HUDEP-2 (cell line): ENCODE data around the gene MT1G.

Source experiments
- DNase-seq, 76 experiments: peaks; one replicate each; lab custom pipeline; 2025; ENCODE audit not compliant: unreplicated experiment in 76 of 76; lab: John Stamatoyannopoulos, UW

Gene MT1G

GRCh38 chr16:56640076-56640475 lies 27.8 kb downstream of the MT1G start:
- DNase-seq, result no peak

DNA sequence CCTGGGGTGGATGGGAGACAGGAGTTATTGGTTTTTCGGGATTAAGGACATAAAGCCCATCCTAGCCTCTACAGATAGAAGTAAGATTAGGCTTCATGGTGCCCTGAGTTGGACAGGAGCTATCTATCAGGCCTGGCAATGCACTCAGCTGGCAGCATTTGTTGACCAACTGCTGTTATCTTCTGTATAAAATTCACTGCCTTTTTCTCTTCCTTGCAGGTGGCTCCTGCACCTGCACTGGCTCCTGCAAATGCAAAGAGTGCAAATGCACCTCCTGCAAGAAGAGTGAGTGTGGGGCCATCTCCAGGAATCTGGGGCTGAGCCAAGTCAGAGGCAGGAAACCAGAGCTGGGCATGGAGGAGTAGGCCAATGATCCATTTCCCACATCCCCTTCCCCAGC lies 28.8 kb downstream of the MT1G start:
- no peak for DNase-seq

DNA sequence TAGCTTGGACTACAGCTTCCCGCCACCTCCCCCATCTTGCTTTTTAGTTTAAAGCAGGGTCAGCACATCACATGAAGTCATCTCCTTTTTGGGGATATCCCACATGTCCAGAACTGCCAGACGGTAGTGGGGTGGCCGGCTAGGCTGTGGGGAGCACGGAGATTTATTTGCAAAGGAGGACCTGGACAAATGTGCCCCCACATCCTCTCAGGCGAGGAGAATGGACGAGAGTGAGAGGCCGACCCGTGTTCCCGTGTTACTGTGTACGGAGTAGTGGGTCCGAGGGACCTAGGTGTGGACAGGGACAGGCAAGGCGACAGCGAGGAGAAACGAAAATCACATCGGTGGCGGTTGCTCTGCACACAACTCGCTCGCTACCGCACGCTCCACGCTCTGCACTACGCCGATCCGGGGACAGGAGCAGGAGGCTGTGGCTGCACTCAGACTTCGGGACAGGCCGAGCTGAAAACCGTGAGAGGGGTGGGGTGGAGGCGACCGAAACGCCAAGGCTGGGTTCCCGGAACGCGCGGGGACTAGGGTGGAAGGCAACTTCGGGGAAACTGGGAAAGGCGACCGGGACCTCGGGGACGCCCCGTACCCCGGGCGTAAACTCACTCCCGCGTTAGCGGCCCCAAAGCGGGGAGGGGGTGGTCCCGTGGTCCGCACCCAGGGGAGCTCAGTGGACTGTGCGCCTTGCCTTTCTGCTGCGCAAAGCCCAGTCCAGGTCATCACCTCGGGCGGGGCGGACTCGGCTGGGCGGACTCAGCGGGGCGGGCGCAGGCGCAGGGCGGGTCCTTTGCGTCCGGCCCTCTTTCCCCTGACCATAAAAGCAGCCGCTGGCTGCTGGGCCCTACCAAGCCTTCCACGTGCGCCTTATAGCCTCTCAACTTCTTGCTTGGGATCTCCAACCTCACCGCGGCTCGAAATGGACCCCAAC lies 29.8 kb downstream of the MT1G start, which contains the start of gene MT1A:
Gene MT1A, plus strand, starts transcription at position 853 of the 937 bp plus-strand sequence. Its CDS starts 73 bp downstream, at position 926.
- DNase-seq, result no peak

DNA sequence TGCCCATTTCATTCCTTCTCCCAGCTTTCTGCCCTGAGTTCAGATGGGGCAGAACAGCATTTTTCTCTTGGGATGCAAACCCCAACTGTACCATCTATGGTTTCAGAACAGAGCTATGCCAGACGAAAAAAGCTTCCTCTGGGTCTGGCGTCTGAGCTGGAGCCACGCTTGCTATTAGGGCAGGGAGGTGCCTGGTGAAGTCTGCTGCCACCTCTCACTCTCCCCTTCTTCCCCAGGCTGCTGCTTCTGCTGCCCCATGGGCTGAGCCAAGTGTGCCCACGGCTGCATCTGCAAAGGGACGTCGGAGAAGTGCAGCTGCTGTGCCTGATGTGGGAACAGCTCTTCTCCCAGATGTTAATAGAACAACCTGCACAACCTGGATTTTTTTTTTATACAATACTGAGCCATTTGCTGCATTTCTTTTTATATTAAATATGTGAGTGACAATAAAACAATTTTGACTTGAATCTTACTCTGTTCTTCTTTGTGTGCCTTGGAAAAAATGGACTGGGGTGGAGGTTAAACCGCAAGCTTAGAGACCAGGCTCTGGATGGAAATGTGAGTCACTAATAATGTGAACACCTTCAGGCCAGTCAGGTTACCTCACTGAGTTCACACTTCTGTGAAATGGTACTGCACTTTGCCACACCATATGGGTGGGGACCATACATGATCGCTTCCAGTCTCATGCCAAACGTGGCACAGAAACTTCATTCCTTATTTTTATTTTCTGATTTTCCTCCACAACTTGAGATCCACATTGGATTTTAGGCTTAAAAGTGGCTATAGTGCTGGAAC lies 31.1 kb downstream of the MT1G start:
- DNase-seq, result no peak

GRCh38 chr16:56635441-56635967 lies 32.4 kb downstream of the MT1G start:
- no peak for DNase-seq

DNA sequence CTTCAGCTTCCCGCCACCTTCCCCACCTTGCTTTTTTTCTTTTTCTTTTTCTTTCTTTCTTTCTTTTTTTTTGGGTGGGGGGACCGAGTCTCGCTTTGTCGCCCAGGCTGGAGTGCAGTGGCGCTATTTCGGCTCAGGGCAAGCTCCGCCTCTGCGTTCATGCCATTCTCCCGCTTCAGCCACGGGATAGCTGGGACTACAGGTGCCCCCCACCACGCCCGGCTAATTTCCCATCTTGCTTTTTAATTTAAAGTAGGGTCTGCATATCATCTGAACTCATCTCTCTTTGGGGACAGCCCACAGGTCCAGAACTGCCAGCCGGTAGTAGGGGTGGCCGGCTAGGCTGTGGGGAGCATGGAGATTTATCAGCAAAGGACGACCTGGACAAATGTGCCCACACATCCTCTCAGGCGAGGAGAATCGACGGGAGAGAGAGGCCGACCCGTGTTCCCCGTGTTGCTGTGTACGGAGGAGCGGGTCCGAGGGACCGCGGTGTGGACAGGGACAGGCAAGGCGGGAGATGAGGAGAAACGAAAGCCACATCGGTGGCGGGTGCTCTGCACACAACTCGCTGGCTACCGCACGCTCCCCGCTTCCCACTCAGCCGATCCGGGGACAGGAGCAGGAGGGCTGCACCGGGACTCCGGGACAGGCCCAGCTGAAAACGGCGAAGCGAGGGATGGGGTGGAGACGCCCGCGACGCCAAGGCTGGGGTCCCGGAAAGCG lies 33.0 kb downstream of the MT1G start:
- DNase-seq, result no peak

GRCh38 chr16:56633535-56633934 lies 34.3 kb downstream of the MT1G start:
- no peak for DNase-seq

GRCh38 chr16:56632848-56633365 lies 35.0 kb downstream of the MT1G start:
- DNase-seq, result no peak

- no peak for DNase-seq
These were observed 35.6 kb downstream of the MT1G start, which contains the start of gene MT1M for GRCh38 chr16:56632156-56632847. Gene MT1M, plus strand, starts transcription at chr16:56632659. Its CDS starts 73 bp downstream, at chr16:56632732.

- DNase-seq, result no peak
These were observed 36.1 kb downstream of the MT1G start for GRCh38 chr16:56631832-56632155.

- no peak for DNase-seq
These were observed 36.7 kb downstream of the MT1G start for GRCh38 chr16:56631197-56631596.

DNA sequence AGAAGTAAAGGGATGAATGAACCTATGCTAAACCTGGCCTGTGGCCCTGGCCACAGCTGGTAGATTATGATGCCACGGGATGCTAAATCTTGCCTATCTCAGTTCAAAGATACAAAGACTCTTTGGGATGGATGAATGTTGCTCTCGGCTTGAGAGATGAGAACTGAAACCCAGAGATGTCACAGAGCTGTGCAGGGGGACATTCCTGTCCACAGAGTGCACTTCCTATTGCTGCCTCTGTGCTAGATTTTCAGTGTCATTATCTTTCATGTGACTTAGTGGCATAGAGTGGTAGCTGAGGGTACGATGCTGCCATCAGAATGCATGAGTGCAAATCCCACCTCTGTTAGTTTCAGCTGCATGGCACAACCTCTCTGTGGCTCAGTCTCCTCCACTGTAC lies 37.7 kb downstream of the MT1G start:
- no peak for DNase-seq

GRCh38 chr16:56629531-56629930 lies 38.3 kb downstream of the MT1G start:
- DNase-seq, result no peak

DNA sequence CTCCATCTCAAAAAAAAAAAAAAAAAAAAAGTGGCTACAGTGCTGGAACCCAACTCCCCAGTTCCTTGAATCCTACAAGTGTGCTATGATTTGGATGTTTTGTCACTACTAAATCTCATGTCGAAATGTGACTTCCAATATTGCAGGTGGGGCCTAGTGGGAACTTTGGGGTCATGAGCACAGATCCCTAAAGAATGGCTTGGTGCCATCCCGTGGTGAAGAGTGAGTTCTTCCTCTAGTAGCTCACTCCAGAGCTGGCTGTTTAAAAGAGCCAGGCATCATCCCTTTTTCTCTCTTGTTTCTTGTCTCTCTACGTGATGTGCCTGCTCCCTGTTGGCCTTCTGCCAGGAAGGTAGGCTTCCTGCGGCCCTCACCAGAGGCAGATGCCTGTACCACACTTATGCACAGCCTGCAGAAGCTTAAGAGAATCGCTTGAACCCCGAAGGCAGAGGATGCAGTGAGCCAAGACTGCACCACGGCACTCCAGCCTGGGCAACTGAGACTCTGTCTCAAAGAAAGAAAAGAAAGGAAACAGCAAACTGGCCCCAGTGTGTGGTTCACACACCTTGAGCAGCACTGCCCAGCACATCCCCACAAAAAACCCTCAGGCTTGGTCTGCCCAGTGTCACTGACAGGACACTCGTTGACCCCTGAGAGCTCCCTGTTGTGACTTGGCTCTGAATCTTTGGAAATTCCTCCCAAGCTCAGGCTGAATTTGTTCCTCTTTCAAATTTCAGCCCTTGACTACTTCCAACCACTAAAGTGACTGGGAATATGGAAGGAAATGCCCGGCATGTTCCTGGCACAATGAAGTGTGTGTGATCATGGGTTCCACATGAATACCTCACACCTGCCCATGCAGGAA lies 39.1 kb downstream of the MT1G start:
- no peak for DNase-seq

DNA sequence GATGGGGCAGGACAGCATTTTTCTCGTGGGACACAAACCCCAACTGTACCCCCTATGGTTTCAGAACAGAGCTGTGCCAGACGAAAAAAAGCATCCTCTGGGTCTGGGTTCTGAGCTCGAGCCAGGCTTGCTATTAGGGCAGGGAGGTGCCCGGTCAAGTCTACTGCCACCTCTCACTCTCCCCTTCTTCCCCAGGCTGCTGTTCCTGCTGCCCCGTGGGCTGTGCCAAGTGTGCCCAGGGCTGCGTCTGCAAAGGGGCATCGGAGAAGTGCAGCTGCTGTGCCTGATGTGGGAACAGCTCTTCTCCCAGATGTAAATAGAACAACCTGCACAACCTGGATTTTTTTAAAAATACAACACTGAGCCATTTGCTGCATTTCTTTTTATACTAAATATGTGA lies 41.2 kb downstream of the MT1G start:
- no peak for DNase-seq

DNA sequence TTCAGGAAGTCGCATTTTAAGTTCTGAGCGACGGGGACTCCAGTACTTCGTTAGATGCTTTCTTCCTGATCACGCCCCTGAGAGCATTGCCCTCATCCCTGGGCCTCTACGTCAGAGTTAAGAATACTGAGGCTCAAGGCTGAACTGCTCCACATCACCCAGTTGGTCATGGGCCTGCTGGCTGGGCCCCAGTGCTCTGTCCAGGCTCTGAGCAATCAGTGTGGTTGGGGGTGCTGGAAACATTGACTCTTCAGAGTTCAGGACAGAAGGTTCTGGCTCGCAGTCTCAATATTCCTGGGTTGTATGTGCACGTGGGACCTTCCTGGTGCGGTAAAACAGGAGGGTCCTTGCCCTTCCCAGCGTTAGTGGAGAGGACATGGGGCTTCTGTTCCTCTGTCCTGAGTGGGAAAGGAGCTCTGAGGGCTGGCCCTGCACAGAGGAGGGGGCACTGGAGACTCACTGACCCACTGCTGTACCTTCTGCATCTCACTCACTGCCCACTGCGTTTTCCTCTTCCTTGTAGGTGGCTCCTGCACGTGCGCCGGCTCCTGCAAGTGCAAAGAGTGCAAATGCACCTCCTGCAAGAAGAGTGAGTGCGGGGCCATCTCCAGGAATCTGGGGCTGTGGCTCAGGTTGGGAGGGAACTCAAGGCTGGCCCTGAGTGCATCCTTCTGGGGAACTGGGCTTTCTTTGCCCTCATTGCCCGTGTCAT lies 41.8 kb downstream of the MT1G start:
- no peak for DNase-seq

DNA sequence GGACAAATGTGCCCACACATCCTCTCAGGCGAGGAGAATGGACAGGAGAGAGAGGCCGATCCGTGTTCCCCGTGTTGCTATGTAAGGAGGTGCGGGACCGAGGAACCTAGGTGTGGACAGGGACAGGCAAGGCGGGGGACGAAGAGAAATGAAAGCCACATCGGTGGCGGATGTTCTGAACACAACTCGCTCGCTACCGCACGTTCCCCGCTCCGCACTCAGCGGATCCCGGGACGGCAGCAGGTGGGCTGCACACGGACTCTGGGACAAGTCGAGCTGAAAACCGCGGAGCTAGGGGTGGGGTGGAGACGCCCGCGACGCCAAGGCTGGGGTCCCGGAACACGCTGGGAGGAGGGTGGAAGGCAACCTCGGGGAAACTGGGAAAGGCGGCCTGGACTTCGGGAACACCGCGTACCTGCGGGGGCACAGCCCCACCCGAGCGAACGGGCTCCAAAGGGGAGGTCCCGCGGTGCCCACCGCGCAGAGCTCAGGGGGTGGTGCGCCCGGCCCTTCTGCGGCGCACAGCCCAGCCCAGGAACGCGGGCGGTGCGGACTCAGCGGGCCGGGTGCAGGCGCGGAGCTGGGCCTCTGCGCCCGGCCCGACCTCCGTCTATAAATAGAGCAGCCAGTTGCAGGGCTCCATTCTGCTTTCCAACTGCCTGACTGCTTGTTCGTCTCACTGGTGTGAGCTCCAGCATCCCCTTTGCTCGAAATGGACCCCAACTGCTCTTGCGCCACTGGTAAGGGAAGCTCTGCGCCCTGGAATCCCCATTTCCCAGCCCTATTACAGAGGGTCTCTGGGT lies 42.5 kb downstream of the MT1G start, which contains the start of gene MT1E:
Gene MT1E, plus strand, starts transcription at position 642 of the 803 bp plus-strand sequence. Its CDS starts 71 bp downstream, at position 713.
- DNase-seq, result peak in 4 of 76 experiments; percentile 13 to 40 (median 20)
